ENCODE data around the gene GDF15. TPM values are rescaled to one million over a fixed set of nuclear protein-coding genes. Genes with fewer than 3 reads are reported as not detected.

GDF15 gene
- total and polyA plus RNA-seq, 2 experiments from 2014 or later: 12.6 to 19.8 TPM

DNA sequence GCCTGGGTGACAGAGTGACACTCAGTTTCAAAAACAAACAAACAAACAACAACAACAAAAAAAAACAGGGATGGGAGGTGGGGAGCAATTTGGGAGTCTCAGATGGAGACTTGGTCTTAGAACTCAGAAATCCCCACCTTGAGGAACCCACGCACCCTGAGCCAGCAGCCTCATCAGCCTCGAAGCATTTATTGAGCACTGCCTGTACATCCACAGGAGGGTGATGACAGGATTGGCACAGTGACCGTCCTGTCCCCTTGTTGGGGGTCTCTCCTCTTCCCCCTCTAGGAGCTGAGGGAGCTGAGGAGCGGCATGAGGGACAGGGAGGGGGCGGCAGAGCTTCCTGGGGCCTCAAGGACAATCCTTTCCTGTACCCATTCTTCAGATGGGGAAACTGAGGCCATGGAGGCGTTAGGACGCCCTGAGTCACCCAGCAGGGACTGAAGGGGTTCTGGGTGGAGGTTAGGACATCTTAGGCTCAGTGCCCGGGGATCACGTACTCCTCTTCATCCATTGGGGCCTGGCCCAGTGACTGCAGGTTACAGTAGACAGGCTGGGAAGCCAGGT is 5.6 kb downstream of the GDF15 start:
- Histone ChIP-seq H3K9me2 (ENCODE audit: insufficient read depth) (no peaks in the 10 kb centered on the region), H3K36me3 (ENCODE audit: insufficient read depth) (no peaks in the 10 kb centered on the region), H3K27me3 (ENCODE audit: insufficient read depth) (peaks cover 21% of the 10 kb centered on the region), H3F3A (replicated peaks; ENCODE audit: low read depth) (peaks cover 20% of the 10 kb centered on the region; the same call in 1 of the 2 replicates), H3K4me2 (no peak overlapping the region), H3K4me3 (no peak overlapping the region), H3K79me2 (replicated peaks; ENCODE audit: insufficient read depth) (no peaks in the 10 kb centered on the region), H3K27ac (ENCODE audit: low read depth) (no peak overlapping the region), H4K20me1 (replicated peaks; ENCODE audit: insufficient read depth) (no peaks in the 10 kb centered on the region), H2AFZ (no peak overlapping the region), H3K4me1 (ENCODE audit: insufficient read depth) (no peaks in the 10 kb centered on the region)
- Mint-ChIP-seq H3K36me3 (ENCODE audit: low read depth) (peaks cover 11% of the 10 kb centered on the region), H3K27me3 (ENCODE audit: insufficient read depth, low read depth, poor library complexity) (peaks cover 31% of the 10 kb centered on the region), H3K4me1 (no peaks in the 10 kb centered on the region), H3K4me3 (no peak overlapping the region), H3K9me3 (no peaks in the 10 kb centered on the region), H3K27ac (no peak overlapping the region)
- DNase-seq (ENCODE audit: low spot score) (no peak), ATAC-seq (no peak)
- TF ChIP-seq CREB1 (CRISPR knock-in tag; IDR thresholded peaks at IDR 0.05; ENCODE audit: low read depth) (no peak), ZNF114 (CRISPR knock-in tag; IDR thresholded peaks at IDR 0.05) (no peak), STAT1 (IDR thresholded peaks at IDR 0.05; ENCODE audit: unreplicated experiment) (no peak), ZNF331 (CRISPR knock-in tag; IDR thresholded peaks at IDR 0.05; ENCODE audit: low read depth) (no peak), JUNB (IDR thresholded peaks at IDR 0.05; ENCODE audit: unreplicated experiment) (no peak), EZH2phosphoT487 (IDR thresholded peaks at IDR 0.05; ENCODE audit: unreplicated experiment) (no peak)
- TF ChIP-seq, protein P1, sequence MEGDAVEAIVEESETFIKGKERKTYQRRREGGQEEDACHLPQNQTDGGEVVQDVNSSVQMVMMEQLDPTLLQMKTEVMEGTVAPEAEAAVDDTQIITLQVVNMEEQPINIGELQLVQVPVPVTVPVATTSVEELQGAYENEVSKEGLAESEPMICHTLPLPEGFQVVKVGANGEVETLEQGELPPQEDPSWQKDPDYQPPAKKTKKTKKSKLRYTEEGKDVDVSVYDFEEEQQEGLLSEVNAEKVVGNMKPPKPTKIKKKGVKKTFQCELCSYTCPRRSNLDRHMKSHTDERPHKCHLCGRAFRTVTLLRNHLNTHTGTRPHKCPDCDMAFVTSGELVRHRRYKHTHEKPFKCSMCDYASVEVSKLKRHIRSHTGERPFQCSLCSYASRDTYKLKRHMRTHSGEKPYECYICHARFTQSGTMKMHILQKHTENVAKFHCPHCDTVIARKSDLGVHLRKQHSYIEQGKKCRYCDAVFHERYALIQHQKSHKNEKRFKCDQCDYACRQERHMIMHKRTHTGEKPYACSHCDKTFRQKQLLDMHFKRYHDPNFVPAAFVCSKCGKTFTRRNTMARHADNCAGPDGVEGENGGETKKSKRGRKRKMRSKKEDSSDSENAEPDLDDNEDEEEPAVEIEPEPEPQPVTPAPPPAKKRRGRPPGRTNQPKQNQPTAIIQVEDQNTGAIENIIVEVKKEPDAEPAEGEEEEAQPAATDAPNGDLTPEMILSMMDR (conservative IDR thresholded peaks at IDR 0.05; ENCODE audit: low read depth in 2 of 2): no peak
- TF ChIP-seq, protein P2, sequence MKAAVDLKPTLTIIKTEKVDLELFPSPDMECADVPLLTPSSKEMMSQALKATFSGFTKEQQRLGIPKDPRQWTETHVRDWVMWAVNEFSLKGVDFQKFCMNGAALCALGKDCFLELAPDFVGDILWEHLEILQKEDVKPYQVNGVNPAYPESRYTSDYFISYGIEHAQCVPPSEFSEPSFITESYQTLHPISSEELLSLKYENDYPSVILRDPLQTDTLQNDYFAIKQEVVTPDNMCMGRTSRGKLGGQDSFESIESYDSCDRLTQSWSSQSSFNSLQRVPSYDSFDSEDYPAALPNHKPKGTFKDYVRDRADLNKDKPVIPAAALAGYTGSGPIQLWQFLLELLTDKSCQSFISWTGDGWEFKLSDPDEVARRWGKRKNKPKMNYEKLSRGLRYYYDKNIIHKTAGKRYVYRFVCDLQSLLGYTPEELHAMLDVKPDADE (IDR thresholded peaks at IDR 0.05): no peak
- TF ChIP-seq, protein P3, sequence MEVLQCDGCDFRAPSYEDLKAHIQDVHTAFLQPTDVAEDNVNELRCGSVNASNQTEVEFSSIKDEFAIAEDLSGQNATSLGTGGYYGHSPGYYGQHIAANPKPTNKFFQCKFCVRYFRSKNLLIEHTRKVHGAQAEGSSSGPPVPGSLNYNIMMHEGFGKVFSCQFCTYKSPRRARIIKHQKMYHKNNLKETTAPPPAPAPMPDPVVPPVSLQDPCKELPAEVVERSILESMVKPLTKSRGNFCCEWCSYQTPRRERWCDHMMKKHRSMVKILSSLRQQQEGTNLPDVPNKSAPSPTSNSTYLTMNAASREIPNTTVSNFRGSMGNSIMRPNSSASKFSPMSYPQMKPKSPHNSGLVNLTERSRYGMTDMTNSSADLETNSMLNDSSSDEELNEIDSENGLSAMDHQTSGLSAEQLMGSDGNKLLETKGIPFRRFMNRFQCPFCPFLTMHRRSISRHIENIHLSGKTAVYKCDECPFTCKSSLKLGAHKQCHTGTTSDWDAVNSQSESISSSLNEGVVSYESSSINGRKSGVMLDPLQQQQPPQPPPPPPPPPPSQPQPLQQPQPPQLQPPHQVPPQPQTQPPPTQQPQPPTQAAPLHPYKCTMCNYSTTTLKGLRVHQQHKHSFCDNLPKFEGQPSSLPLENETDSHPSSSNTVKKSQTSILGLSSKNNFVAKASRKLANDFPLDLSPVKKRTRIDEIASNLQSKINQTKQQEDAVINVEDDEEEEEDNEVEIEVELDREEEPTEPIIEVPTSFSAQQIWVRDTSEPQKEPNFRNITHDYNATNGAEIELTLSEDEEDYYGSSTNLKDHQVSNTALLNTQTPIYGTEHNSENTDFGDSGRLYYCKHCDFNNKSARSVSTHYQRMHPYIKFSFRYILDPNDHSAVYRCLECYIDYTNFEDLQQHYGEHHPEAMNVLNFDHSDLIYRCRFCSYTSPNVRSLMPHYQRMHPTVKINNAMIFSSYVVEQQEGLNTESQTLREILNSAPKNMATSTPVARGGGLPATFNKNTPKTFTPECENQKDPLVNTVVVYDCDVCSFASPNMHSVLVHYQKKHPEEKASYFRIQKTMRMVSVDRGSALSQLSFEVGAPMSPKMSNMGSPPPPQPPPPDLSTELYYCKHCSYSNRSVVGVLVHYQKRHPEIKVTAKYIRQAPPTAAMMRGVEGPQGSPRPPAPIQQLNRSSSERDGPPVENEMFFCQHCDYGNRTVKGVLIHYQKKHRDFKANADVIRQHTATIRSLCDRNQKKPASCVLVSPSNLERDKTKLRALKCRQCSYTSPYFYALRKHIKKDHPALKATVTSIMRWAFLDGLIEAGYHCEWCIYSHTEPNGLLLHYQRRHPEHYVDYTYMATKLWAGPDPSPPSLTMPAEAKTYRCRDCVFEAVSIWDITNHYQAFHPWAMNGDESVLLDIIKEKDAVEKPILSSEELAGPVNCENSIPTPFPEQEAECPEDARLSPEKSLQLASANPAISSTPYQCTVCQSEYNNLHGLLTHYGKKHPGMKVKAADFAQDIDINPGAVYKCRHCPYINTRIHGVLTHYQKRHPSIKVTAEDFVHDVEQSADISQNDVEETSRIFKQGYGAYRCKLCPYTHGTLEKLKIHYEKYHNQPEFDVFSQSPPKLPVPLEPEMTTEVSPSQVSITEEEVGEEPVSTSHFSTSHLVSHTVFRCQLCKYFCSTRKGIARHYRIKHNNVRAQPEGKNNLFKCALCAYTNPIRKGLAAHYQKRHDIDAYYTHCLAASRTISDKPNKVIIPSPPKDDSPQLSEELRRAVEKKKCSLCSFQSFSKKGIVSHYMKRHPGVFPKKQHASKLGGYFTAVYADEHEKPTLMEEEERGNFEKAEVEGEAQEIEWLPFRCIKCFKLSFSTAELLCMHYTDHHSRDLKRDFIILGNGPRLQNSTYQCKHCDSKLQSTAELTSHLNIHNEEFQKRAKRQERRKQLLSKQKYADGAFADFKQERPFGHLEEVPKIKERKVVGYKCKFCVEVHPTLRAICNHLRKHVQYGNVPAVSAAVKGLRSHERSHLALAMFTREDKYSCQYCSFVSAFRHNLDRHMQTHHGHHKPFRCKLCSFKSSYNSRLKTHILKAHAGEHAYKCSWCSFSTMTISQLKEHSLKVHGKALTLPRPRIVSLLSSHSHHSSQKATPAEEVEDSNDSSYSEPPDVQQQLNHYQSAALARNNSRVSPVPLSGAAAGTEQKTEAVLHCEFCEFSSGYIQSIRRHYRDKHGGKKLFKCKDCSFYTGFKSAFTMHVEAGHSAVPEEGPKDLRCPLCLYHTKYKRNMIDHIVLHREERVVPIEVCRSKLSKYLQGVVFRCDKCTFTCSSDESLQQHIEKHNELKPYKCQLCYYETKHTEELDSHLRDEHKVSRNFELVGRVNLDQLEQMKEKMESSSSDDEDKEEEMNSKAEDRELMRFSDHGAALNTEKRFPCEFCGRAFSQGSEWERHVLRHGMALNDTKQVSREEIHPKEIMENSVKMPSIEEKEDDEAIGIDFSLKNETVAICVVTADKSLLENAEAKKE (CRISPR knock-in tag; IDR thresholded peaks at IDR 0.05): no peak

All from GM23338 (cell line).